COLO829 (cell line): ENCODE data around the gene SCYL1.
A peak's percentile ranks its signal among the peaks of the same experiment; 100 is the strongest.
"Not testable (repeated sequence)": the region's sequence is repeated elsewhere in the genome, so short reads cannot be mapped to it uniquely, and the experiment has no call there.

Experiments
- DNase-seq: peaks from one replicate; pipeline ENCODE4 v3.0.0; 2012; ENCODE audit warnings: low spot score

The SCYL1 gene

DNA sequence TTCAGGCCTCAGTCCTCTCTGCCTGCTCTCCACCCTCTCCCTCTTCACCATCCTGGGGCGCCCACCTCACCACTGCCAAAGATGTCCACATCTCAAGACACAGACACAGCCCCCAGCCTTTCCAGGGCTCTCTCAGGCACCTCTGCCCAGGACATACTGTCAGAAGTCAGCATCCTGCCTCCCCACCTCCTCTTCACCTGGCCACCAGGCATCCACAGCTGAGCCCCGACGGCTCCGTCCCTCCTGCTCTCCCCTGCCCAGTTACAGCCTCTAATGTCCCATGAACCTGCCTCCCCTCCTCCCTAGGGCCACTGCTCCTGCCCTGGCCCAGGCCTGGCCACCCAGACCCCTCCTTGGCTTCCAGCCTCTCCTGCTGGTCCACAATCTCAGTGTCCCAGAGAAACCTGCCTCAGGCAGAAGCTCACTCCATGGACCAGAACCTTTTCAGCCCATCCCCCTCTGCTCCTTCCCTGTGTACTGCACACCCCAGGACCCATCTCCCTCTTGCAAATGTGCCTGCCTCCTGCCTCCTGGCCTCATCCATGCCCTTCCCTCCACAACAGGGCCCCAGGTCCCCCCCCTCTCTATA lies 30.1 kb downstream of the SCYL1 start:
- DNase-seq = no peak

- DNase-seq = peak; percentile 77
Observed at GRCh38 chr11:65555693-65556231, 30.9 kb downstream of the SCYL1 start.

- DNase-seq = no peak
Observed at GRCh38 chr11:65556470-65557279, 31.8 kb downstream of the SCYL1 start.

DNA sequence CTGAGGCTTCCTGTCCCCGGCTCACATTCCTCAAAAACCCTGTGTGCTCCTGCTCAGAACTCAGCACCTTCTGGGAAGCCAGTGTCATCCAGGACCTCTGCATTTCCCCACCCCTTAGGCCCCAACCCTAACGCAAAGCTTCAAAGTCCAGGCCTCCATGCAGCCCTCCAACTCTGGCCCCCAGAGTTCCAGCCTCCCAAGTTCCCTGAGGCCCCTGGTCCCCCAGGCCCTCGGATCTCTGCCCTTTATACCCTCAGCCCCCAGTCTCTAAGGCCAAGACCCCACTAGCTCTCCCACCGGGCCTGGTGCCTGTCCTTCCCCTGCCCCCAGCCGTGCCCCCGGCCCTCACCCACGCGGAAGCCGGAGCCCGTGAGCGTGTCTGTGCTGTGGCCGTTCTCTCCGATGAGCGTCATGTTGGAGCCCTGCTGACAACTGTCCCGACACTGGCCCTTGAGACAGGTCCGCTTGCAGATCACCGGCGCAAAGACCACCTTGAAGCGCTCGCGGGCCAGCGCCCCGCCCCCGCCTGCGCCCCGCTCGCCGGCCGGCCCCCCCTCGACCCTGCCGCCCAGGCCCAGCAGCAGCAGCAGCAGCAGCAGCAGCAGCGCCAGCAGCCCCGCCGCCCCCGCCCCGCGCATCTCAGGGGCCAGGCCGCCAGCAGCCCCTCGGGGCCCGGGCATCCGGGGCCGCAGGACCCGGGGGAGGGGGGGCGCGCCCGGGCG lies 32.6 kb downstream of the SCYL1 start:
- DNase-seq = no peak

GRCh38 chr11:65558002-65558929 lies 33.4 kb downstream of the SCYL1 start, which contains the start of gene LTBP3:
Gene LTBP3, minus strand, starts transcription at chr11:65558359. Its CDS starts 400 bp downstream, at chr11:65557959.
- no peak for DNase-seq

- no peak for DNase-seq
Observed at GRCh38 chr11:65558930-65559509, 34.1 kb downstream of the SCYL1 start.

GRCh38 chr11:65559535-65559934 lies 34.7 kb downstream of the SCYL1 start:
- no peak for DNase-seq

DNA sequence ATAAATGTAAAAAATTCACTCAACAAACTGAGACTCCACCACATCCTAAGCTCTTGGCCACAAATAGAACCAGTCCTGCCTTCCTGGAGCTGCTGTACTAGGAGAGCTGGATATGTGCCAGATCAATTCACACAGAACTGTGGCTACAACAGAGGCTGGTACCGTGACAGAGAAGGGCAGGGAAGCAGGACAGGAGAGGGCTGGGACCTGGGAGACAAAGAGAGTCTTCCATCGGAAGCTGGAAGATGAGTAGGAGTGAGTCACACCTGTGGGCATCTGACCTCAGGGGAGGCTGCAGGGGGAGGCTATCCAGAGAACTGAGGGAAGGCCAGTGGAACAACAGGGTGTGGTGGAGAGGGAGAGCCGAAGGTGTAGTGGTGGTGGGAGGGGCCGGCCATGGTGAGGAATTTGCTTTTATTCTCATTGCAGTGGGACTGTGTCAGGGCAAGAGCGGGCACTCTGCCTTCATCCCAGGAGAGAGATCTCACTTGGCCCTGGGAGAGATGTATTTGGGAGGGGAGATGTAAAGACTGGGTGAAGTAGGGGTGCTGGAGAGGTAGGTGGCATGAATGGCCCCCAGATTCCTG lies 35.2 kb downstream of the SCYL1 start:
- no peak for DNase-seq

GRCh38 chr11:65560555-65561418 lies 35.9 kb downstream of the SCYL1 start:
- DNase-seq = no peak

GRCh38 chr11:65562020-65562419 lies 37.1 kb downstream of the SCYL1 start:
- DNase-seq = no peak

DNA sequence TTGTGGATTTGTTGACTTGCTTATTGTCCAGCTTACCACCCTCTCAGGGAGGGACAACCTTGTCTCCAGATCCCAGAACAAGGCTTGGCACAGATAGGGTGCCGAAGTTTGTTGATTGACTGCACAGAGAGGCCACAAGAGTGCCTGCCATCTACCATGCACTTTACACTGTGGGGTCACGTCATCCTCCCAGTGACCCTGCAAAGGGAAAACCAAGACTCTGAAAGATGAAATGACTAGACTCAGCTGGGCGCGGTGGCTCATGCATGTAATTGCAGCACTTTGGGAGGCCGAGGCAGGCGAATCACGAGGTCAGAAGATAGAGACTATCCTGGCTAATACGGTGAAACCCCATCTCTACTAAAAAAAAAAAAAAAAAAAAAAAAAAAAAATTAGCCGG lies 37.9 kb downstream of the SCYL1 start:
- DNase-seq = no peak

DNA sequence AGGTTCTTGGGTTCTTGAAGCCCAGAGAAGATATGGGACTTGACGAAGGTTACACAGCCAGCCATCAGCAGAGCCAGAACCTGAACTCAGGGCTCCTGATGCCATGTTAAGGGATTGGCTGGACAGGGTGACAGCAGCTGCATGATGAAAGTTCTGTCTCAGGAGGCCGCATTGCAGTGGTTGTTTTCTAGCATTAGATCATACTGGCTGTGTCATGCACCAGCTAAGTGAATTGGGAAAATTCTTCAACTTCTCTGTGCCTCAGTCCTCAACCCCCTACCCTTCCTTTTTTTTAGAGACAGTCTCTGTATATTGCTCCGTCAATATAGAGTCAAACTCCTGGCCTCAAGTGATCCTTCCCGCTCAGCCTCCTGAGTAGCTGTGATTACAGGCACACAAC lies 38.7 kb downstream of the SCYL1 start:
- no peak for DNase-seq

GRCh38 chr11:65564879-65565559 lies 40.1 kb downstream of the SCYL1 start:
- not testable (repeated sequence) for DNase-seq

DNA sequence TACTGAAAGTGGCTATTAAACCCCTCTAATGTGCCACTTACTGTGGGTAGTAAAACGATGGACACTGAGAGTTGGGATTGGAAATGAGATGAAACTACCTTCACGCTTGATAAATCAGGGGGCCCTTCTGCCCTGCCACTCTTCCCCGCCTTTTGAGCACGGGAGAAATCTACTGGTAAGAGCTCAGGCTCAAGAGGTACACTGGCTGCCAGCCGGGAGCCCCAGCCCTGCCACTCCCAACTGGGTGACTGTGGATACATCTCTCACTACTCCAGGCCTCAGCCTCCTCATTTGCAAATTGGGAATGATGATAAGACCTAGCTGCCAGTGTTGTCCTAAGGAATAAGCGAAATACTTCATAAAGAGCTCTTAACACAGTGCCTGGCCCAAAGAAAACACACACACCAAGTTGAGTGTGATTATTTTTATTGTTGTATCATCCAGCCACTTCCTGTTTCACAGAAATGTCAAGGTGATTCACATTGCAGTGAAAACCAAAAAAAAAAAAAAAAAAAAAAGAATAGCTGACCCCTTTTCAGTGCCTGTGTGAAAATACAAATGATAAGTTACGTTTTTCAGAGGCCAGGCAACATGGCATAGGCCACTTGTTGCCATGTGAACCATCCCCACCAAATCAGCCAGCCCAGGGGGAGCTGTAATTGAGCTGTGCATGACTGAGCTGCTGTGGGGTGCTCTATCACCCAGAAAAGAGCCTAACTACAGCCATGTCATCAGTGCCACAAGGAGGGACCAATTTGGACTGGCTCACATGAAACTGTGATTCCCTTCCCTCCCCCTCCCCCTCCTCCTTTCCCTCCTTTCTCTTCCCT lies 41.0 kb downstream of the SCYL1 start:
- DNase-seq = no peak

- no peak for DNase-seq
Observed at GRCh38 chr11:65569164-65569972, 44.5 kb downstream of the SCYL1 start.

DNA sequence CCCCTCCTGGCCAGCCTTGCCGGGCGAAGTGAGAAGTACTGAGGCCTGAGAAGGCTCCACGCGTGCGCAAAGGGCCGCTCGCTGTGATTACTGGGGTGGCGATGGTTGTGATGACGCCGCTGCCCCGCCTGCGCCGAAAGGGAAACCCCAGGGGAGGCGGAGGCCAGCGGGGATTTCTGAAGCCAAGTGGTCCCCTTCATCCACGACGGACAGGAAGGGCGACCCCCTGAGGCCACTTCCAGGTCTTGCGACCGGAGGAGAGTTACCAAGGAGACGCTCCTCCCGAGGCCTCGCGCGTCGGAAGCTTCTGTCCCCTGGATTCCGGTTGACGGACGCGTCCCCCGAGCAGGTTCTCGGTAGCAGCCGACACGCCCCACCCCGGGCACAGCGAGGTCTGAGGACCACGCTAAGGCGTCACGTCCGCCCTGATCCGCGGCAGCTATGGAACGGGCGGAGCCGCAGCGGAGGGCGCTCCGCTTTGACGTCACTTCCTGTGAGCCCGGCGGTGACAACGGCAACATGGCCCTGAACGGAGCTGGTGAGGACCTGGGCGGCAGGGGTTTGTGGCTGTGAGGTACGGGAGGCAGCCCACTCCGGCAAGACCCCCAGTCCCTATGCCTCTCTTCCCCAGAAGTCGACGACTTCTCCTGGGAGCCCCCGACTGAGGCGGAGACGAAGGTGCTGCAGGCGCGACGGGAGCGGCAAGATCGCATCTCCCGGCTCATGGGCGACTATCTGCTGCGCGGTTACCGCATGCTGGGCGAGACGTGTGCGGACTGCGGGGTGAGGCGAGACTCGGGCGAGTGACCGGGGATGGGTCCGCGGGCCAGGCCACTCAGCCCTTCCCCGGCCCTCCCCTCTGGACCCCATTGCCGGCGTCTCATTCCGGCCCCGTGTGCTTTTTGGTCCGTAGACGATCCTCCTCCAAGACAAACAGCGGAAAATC lies 45.4 kb downstream of the SCYL1 start, which contains the start of gene ZNRD2:
Gene ZNRD2, plus strand, starts transcription at position 505 of the 946 bp plus-strand sequence. Its CDS starts 15 bp downstream, at position 520.
- peak; percentile 94 for DNase-seq
